HCT116 (cell line): ENCODE data around the gene XAB2. TPM values are rescaled to one million over a fixed set of nuclear protein-coding genes. Genes with fewer than 3 reads are reported as not detected.

ENCODE experiments used
- ATAC-seq: fragments of 200-7000 bp; cut with Tn5 transposase; 2 replicates; pipeline ENCODE4 v1.9.1; 2020; ENCODE audit warnings: mild to moderate bottlenecking, moderate library complexity
- BruUV-seq: library from RNA; stranded (reverse); fragments of 400-500 nt; replicated peaks from 2 replicates; lab custom pipeline; 2021; lab: Mats Ljungman, UMichigan
- CTCF ChIA-PET: fragments of 300-600 bp; sonication (Branson Sonifier 250); formaldehyde crosslinking; loops from one replicate; lab custom pipeline; 2021; ENCODE audit warnings: antibody characterized with exemption; lab: Charles Lee
- POLR2A ChIA-PET: fragments of 300-600, 350-600 bp; sonication (Branson Sonifier 250); formaldehyde crosslinking; loops from one replicate; lab custom pipeline; 2021; ENCODE audit warnings: antibody characterized with exemption; lab: Charles Lee
- RAD21 ChIA-PET, 2 experiments: fragments of 300-600 bp; sonication (Branson Sonifier 250); formaldehyde crosslinking; loops; one replicate each; lab custom pipeline; 2023; ENCODE audit warnings: low total read pairs in 2 of 2; ENCODE audit not compliant: uncharacterized antibody in 2 of 2, unreplicated experiment in 2 of 2, low non-redundant PET in 1 of 2; lab: Charles Lee
- DNase-seq: peaks from one replicate; pipeline ENCODE4 v3.0.0-alpha.2; 2010; ENCODE audit warnings: low read depth, low spot score
- H2AFZ ChIP-seq: fragments of 200-600 bp; shearing (Covaris generic), sonication (generic); 2 replicates; pipeline ENCODE4 v1.6.1; 2017; ENCODE audit warnings: low read depth, mixed run types, mixed read lengths, antibody characterized with exemption, low read length; ENCODE audit not compliant: poor library complexity, severe bottlenecking
- H3K27ac ChIP-seq: 2 replicates; pipeline ENCODE4 v1.5.1; 2012; ENCODE audit warnings: low read depth, low read length
- H3K27me3 ChIP-seq: fragments of 200-600 bp; sonication (generic); 2 replicates; pipeline ENCODE4 v1.6.1; 2016; ENCODE audit warnings: mixed run types, low read length, mixed read lengths; ENCODE audit not compliant: insufficient read depth
- H3K36me3 ChIP-seq, 2 experiments: fragments of 200-500 bp in 1 of 2; fragments of 200-600 bp in 1 of 2; sonication (Bioruptor generic) in 1 of 2; sonication (generic) in 1 of 2; 2 replicates each; pipeline versions ENCODE4 v1.5.1 to v1.6.1; 2014 to 2016; ENCODE audit warnings: low read length in 2 of 2, inconsistent platforms in 1 of 2, mixed read lengths in 1 of 2, mixed run types in 1 of 2; ENCODE audit not compliant: insufficient read depth in 2 of 2, control insufficient read depth in 1 of 2
- H3K4me1 ChIP-seq, 2 experiments: fragments of 200-600 bp in 1 of 2; sonication (generic) in 1 of 2; 2 replicates each; pipeline versions ENCODE4 v1.5.1 to v1.6.1; 2012 to 2017; ENCODE audit warnings: low read length in 2 of 2, inconsistent platforms in 1 of 2, mild to moderate bottlenecking in 1 of 2, mixed read lengths in 1 of 2, mixed run types in 1 of 2, moderate library complexity in 1 of 2; ENCODE audit not compliant: insufficient read depth in 2 of 2, control insufficient read depth in 1 of 2
- H3K4me2 ChIP-seq: fragments of 200-600 bp; sonication (generic); 2 replicates; pipeline ENCODE4 v1.6.1; 2017; ENCODE audit warnings: mixed run types, low read length, mixed read lengths
- H3K4me3 ChIP-seq, 2 experiments: fragments of 200-600 bp in 1 of 2; sonication (generic) in 1 of 2; replicated peaks in 1 of 2; 2 replicates each; pipeline ENCODE4 v1.5.1; 2011 to 2016; ENCODE audit warnings: low read length in 2 of 2, control low read depth in 1 of 2, low read depth in 1 of 2, mild to moderate bottlenecking in 1 of 2, mixed read lengths in 1 of 2, mixed run types in 1 of 2
- H3K79me2 ChIP-seq: fragments of 200-600 bp; sonication (generic); 2 replicates; pipeline ENCODE4 v1.6.1; 2017; ENCODE audit warnings: mild to moderate bottlenecking, mixed run types, low read length, moderate library complexity, mixed read lengths; ENCODE audit not compliant: insufficient read depth
- H3K9ac ChIP-seq: fragments of 200-600 bp; sonication (generic); 2 replicates; pipeline ENCODE4 v1.6.1; 2016; ENCODE audit warnings: low read length, mixed read lengths
- H3K9me2 ChIP-seq: fragments of 200-600 bp; sonication (generic), shearing (Covaris generic); 2 replicates; pipeline ENCODE4 v1.6.1; 2017; ENCODE audit warnings: mixed run types, mild to moderate bottlenecking, moderate library complexity; ENCODE audit not compliant: insufficient read depth
- H3K9me3 ChIP-seq, 2 experiments: fragments of 200-500 bp in 1 of 2; fragments of 200-600 bp in 1 of 2; sonication (Bioruptor generic) in 1 of 2; sonication (generic) in 1 of 2; 2 replicates each; pipeline ENCODE4 v1.6.1; 2014 to 2017; ENCODE audit warnings: low read length in 2 of 2, mixed read lengths in 2 of 2, inconsistent platforms in 1 of 2, low read depth in 1 of 2, mild to moderate bottlenecking in 1 of 2, mixed run types in 1 of 2, moderate library complexity in 1 of 2; ENCODE audit not compliant: control insufficient read depth in 1 of 2, insufficient read depth in 1 of 2
- H4K20me1 ChIP-seq: fragments of 200-600 bp; sonication (generic), shearing (Covaris generic); 2 replicates; pipeline ENCODE4 v1.6.1; 2017; ENCODE audit warnings: mixed run types, mild to moderate bottlenecking, moderate library complexity; ENCODE audit not compliant: insufficient read depth
- ATF3 ChIP-seq: IDR thresholded peaks from 2 replicates; pipeline ENCODE4 v1.6.1; 2012
- CBX3 ChIP-seq: IDR thresholded peaks from 2 replicates; pipeline ENCODE4 v1.6.1; 2012; ENCODE audit warnings: low read depth
- CEBPB ChIP-seq: IDR thresholded peaks from 2 replicates; pipeline ENCODE4 v1.6.1; 2012; ENCODE audit warnings: low read depth
- CTCF ChIP-seq, 3 experiments: fragments of 200-600 bp in 1 of 3; sonication (generic) in 1 of 3; IDR thresholded peaks in 2 of 3; conservative IDR thresholded peaks in 1 of 3; 2 replicates each; pipeline ENCODE4 v1.5.1; 2012 to 2017; ENCODE audit warnings: low read depth in 2 of 3, low read length in 2 of 3, antibody characterized with exemption in 1 of 3, borderline replicate concordance in 1 of 3, control low read depth in 1 of 3, mild to moderate bottlenecking in 1 of 3, mixed read lengths in 1 of 3, mixed run types in 1 of 3, moderate library complexity in 1 of 3; ENCODE audit not compliant: insufficient read depth in 1 of 3
- EGR1 ChIP-seq: IDR thresholded peaks from 2 replicates; pipeline ENCODE4 v1.6.1; 2012; ENCODE audit warnings: low read depth
- ELF1 ChIP-seq: IDR thresholded peaks from 2 replicates; pipeline ENCODE4 v1.6.1; 2012; ENCODE audit warnings: low read depth, borderline replicate concordance
- EZH2 ChIP-seq: fragments of 200-600 bp; sonication (generic); IDR thresholded peaks from 2 replicates; pipeline ENCODE4 v1.6.1; 2017; ENCODE audit warnings: antibody characterized with exemption, mixed run types
- JUND ChIP-seq: IDR thresholded peaks from 2 replicates; pipeline ENCODE4 v1.6.1; 2012
- POLR2AphosphoS5 ChIP-seq: IDR thresholded peaks from 2 replicates; pipeline ENCODE4 v1.6.1; 2011; ENCODE audit warnings: mild to moderate bottlenecking, low read depth, low read length, moderate library complexity
- RAD21 ChIP-seq: IDR thresholded peaks from 2 replicates; pipeline ENCODE4 v1.6.1; 2012; ENCODE audit warnings: low read depth, mild to moderate bottlenecking
- SIN3A ChIP-seq: IDR thresholded peaks from 2 replicates; pipeline ENCODE4 v1.6.1; 2012; ENCODE audit warnings: low read depth
- SP1 ChIP-seq: IDR thresholded peaks from 2 replicates; pipeline ENCODE4 v1.6.1; 2012; ENCODE audit warnings: low read depth
- SRF ChIP-seq: IDR thresholded peaks from 2 replicates; pipeline ENCODE4 v1.6.1; 2012; ENCODE audit warnings: low read depth
- TCF7L2 ChIP-seq: IDR thresholded peaks from 2 replicates; pipeline ENCODE4 v1.7.0; 2011; ENCODE audit warnings: borderline replicate concordance, inconsistent platforms; ENCODE audit not compliant: insufficient read depth, insufficient read length; ENCODE audit errors: extremely low read depth
- ZFX ChIP-seq: fragments of 450-650 bp; IDR thresholded peaks from 2 replicates; pipeline ENCODE4 v1.6.1; 2017
- ZNF274 ChIP-seq: fragments of 200-500 bp; sonication (Bioruptor generic); IDR thresholded peaks from 2 replicates; pipeline ENCODE4 v1.6.1; 2014; ENCODE audit warnings: mild to moderate bottlenecking, low read depth, low read length, inconsistent platforms
- intact Hi-C: fragments of 100-400 bp; cut with micrococcal nuclease; formaldehyde crosslinking; loops from 2 replicates; pipeline ENCODE4 v1.10.0; 2022
- total RNA-seq: library from RNA; stranded (reverse); gene quantifications from one replicate; pipeline ENCODE4 v1.2.1, GENCODE V29; 2021; ENCODE audit not compliant: unreplicated experiment

XAB2 gene
- total RNA-seq, 1 experiment from 2014 or later: 103 TPM

GRCh38 chr19:7628589-7629311 lies 595 bp downstream of the XAB2 start:
- H3K4me1 ChIP-seq: peaks cover 7 to 18% of the 10 kb centered on the region in 2 experiments
- RAD21 ChIA-PET: interaction anchor here (0.6 to 0.8 kb wide), 3 partner anchors 60 to 272 kb away, joined by 3 read pairs; no protein-coding TSS in a partner anchor
- intact Hi-C loops: no loop called here
- POLR2A ChIA-PET: interaction anchor here (0.8 to 2.0 kb wide), 2 partner anchors 9 to 23 kb away, joined by 5 to 6 read pairs; no protein-coding TSS in a partner anchor
- H3K9ac ChIP-seq: peak overlapping the region; percentile 90
- peaks cover 0 to 20% of the 10 kb centered on the region in 2 experiments; a peak in 3 of 4 replicates for H3K36me3 ChIP-seq
- TF ChIP-seq ATF3 (no peak), CTCF (IDR thresholded peaks at IDR 0.05 in 2 of 3, conservative IDR thresholded peaks at IDR 0.05 in 1 of 3; ENCODE audit: borderline replicate concordance in 1 of 3, insufficient read depth in 1 of 3, low read depth in 2 of 3, low read length in 2 of 3) (no peak), JUND (no peak), RAD21 (no peak), POLR2AphosphoS5 (no peak), SP1 (no peak), ZNF274 (no peak), SRF (no peak), ZFX (no peak), CEBPB (no peak), TCF7L2 (no peak), CBX3 (no peak), SIN3A (no peak), EZH2 (no peak), EGR1 (no peak), ELF1 (no peak)
- TSS peak; percentile 88 for BruUV-seq
- H3K9me2 ChIP-seq: no peaks in the 10 kb centered on the region
- no peak overlapping the region for H2AFZ ChIP-seq
- ATAC-seq (no peak), DNase-seq (no peak)
- peak overlapping the region; percentile 79 to 96 for H3K4me3 ChIP-seq
- H3K79me2 ChIP-seq: peaks cover 65% of the 10 kb centered on the region
- H3K4me2 ChIP-seq: peak overlapping the region; percentile 95
- peak overlapping the region; percentile 66 for H3K27ac ChIP-seq
- no peaks in the 10 kb centered on the region for H3K27me3 ChIP-seq
- CTCF ChIA-PET: interaction anchor here (1.0 to 1.7 kb wide), 3 partner anchors 52 to 784 kb away, joined by 4 to 11 read pairs (median 6); partner anchors contain the start of genes MARCHF2 and TRAPPC5
- no peaks in the 10 kb centered on the region for H4K20me1 ChIP-seq
- no peaks in the 10 kb centered on the region for H3K9me3 ChIP-seq
